Measurements from ENCODE around the gene RAPGEF1. TPM values are rescaled to one million over a fixed set of nuclear protein-coding genes. Genes with fewer than 3 reads are reported as not detected.
"Not testable (repeated sequence)": the region's sequence is repeated elsewhere in the genome, so short reads cannot be mapped to it uniquely, and the experiment has no call there.

The RAPGEF1 gene
- polyA plus RNA-seq, 4 donors: 36.8 to 41.5 (median 40.2) TPM

- DNase-seq (ENCODE audit: low read depth in 4 of 4, low spot score in 2 of 4): no peak
Observed at GRCh38 chr9:131656356-131657036, 83.4 kb downstream of the RAPGEF1 start.

GRCh38 chr9:131654369-131654768, 85.5 kb downstream of the RAPGEF1 start:
- not testable (repeated sequence) for DNase-seq (ENCODE audit: low read depth in 4 of 4, low spot score in 2 of 4)

- no peak for DNase-seq (ENCODE audit: low read depth in 4 of 4, low spot score in 2 of 4)
Observed at GRCh38 chr9:131651599-131651998, 88.3 kb downstream of the RAPGEF1 start.

GRCh38 chr9:131651160-131651559, 88.7 kb downstream of the RAPGEF1 start:
- no peak for DNase-seq (ENCODE audit: low read depth in 4 of 4, low spot score in 2 of 4)

GRCh38 chr9:131650254-131650653, 89.6 kb downstream of the RAPGEF1 start:
- DNase-seq (ENCODE audit: low read depth in 4 of 4, low spot score in 2 of 4): no peak

- no peak for DNase-seq (ENCODE audit: low read depth in 4 of 4, low spot score in 2 of 4)
Observed at GRCh38 chr9:131649646-131650045, 90.2 kb downstream of the RAPGEF1 start.

- DNase-seq (ENCODE audit: low read depth in 4 of 4, low spot score in 2 of 4): no peak
Observed at GRCh38 chr9:131645078-131645776, 94.6 kb downstream of the RAPGEF1 start.

- no peak for DNase-seq (ENCODE audit: low read depth in 4 of 4, low spot score in 2 of 4)
Observed at GRCh38 chr9:131642496-131643083, 97.3 kb downstream of the RAPGEF1 start.

- no peak for DNase-seq (ENCODE audit: low read depth in 4 of 4, low spot score in 2 of 4)
Observed at GRCh38 chr9:131641618-131642495, 98.0 kb downstream of the RAPGEF1 start.

GRCh38 chr9:131640438-131641137, 99.3 kb downstream of the RAPGEF1 start:
- DNase-seq (ENCODE audit: low read depth in 4 of 4, low spot score in 2 of 4): no peak

GRCh38 chr9:131639769-131640437, 100.0 kb downstream of the RAPGEF1 start:
- DNase-seq (ENCODE audit: low read depth in 4 of 4, low spot score in 2 of 4): no peak

GRCh38 chr9:131636593-131636992, 103.3 kb downstream of the RAPGEF1 start:
- no peak for DNase-seq (ENCODE audit: low read depth in 4 of 4, low spot score in 2 of 4)

GRCh38 chr9:131635892-131636291, 104.0 kb downstream of the RAPGEF1 start:
- no peak for DNase-seq (ENCODE audit: low read depth in 4 of 4, low spot score in 2 of 4)

GRCh38 chr9:131635285-131635684, 104.6 kb downstream of the RAPGEF1 start:
- peak in 1 of 4 donors; percentile 57 for DNase-seq (ENCODE audit: low read depth in 4 of 4, low spot score in 2 of 4)

GRCh38 chr9:131633491-131634031, 106.3 kb downstream of the RAPGEF1 start:
- DNase-seq (ENCODE audit: low read depth in 4 of 4, low spot score in 2 of 4): no peak

GRCh38 chr9:131631306-131631705, 108.6 kb downstream of the RAPGEF1 start:
- DNase-seq (ENCODE audit: low read depth in 4 of 4, low spot score in 2 of 4): no peak

GRCh38 chr9:131630205-131630831, 109.6 kb downstream of the RAPGEF1 start:
- DNase-seq (ENCODE audit: low read depth in 4 of 4, low spot score in 2 of 4): no peak

GRCh38 chr9:131629825-131630204, 110.1 kb downstream of the RAPGEF1 start:
- no peak for DNase-seq (ENCODE audit: low read depth in 4 of 4, low spot score in 2 of 4)

GRCh38 chr9:131629226-131629500, 110.7 kb downstream of the RAPGEF1 start:
- no peak for DNase-seq (ENCODE audit: low read depth in 4 of 4, low spot score in 2 of 4)

Measured in left renal cortex interstitium (tissue), 4 donors.